NCI-H748 treated with DMSO at 0.1 percent for 48 hours (cell line): ENCODE measurements around the gene HELT.
A peak's percentile ranks its signal among the peaks of the same experiment; 100 is the strongest.

Experiments
- DNase-seq: peaks from one replicate; lab custom pipeline; 2025; lab: John Stamatoyannopoulos, UW

HELT gene

GRCh38 chr4:185003596-185004351 lies 14.5 kb upstream of the HELT start:
- DNase-seq = no peak

- no peak for DNase-seq
Measured at GRCh38 chr4:185004562-185005218, 13.6 kb upstream of the HELT start.

- peak; percentile 37 for DNase-seq
Measured at GRCh38 chr4:185005219-185005819, 13.0 kb upstream of the HELT start.

- no peak for DNase-seq
Measured at GRCh38 chr4:185011408-185011807, 6.9 kb upstream of the HELT start.

- DNase-seq = no peak
Measured at GRCh38 chr4:185013417-185014125, 4.7 kb upstream of the HELT start.

- DNase-seq = no peak
Measured at GRCh38 chr4:185015108-185015507, 3.2 kb upstream of the HELT start.

GRCh38 chr4:185016101-185016940 lies 2.0 kb upstream of the HELT start:
- no peak for DNase-seq

- no peak for DNase-seq
Measured at GRCh38 chr4:185016946-185017758, 1.1 kb upstream of the HELT start.

GRCh38 chr4:185018834-185019455 lies 655 bp downstream of the HELT start:
- no peak for DNase-seq

- no peak for DNase-seq
Measured at GRCh38 chr4:185019456-185020292, 1.4 kb downstream of the HELT start.

- peak; percentile 15 for DNase-seq
Measured at GRCh38 chr4:185020293-185020808, 2.1 kb downstream of the HELT start.

GRCh38 chr4:185020863-185021761 lies 2.8 kb downstream of the HELT start:
- DNase-seq = no peak

- no peak for DNase-seq
Measured at GRCh38 chr4:185023471-185023870, 5.2 kb downstream of the HELT start.

- no peak for DNase-seq
Measured at GRCh38 chr4:185028625-185029024, 10.3 kb downstream of the HELT start.

- DNase-seq = no peak
Measured at GRCh38 chr4:185031611-185032010, 13.3 kb downstream of the HELT start.

GRCh38 chr4:185033072-185033471 lies 14.8 kb downstream of the HELT start:
- DNase-seq = no peak

- no peak for DNase-seq
Measured at GRCh38 chr4:185033950-185034349, 15.7 kb downstream of the HELT start.

GRCh38 chr4:185035284-185035683 lies 17.0 kb downstream of the HELT start:
- DNase-seq = no peak
